ENCODE measurements around the gene CHD3. TPM values are rescaled to one million over a fixed set of nuclear protein-coding genes. Genes with fewer than 3 reads are reported as not detected.

The CHD3 gene
- total and polyA plus RNA-seq, 2 of the 13 experiments (the other 11 are each of a cell fraction or from before 2014, with no cell fraction given), result 2.7 to 3.7 TPM

DNA sequence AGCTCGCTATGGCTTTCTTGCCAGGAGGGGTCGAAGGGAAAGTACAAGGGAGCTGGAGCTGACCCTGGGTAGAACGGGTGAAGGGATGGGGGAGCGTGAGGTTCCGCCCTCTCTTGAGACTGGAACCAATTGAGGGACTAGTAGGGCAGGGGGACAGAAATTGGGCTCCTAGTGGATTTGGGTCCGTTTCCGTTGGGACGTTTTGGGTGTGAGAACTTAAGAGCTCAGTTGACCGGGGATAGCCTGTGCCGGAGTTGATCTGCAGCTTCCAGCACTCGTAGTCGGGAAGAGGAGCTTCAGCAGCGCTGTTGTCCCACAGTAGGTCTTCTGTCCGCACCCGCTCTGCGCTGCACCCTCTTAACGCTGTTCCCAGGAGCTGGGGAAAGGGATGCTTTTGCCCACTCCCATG lies 43.9 kb downstream of the CHD3 start (continued):
- TF ChIP-seq ZBTB3 (CRISPR knock-in tag; IDR thresholded peaks at IDR 0.05; ENCODE audit: borderline replicate concordance, low read depth) (no peak), ZNF572 (CRISPR knock-in tag; IDR thresholded peaks at IDR 0.05) (peak; percentile 33; the same call in 1 of the 2 replicates), REXO4 (CRISPR knock-in tag; IDR thresholded peaks at IDR 0.05; ENCODE audit: borderline replicate concordance) (no peak), ZNF629 (CRISPR knock-in tag; conservative IDR thresholded peaks at IDR 0.05) (no peak), ZNF749 (CRISPR knock-in tag; IDR thresholded peaks at IDR 0.05; ENCODE audit: borderline replicate concordance) (no peak), ISL2 (CRISPR knock-in tag; IDR thresholded peaks at IDR 0.05) (no peak), ZKSCAN1 (IDR thresholded peaks at IDR 0.05; ENCODE audit: low read length) (peak; percentile 92), ZNF746 (CRISPR knock-in tag; IDR thresholded peaks at IDR 0.05) (no peak), HOXA3 (CRISPR knock-in tag; IDR thresholded peaks at IDR 0.05) (no peak), TERF1 (CRISPR knock-in tag; IDR thresholded peaks at IDR 0.05) (no peak), ZNF75D (CRISPR knock-in tag; IDR thresholded peaks at IDR 0.05; ENCODE audit: borderline replicate concordance) (no peak), TGIF2 (CRISPR knock-in tag; IDR thresholded peaks at IDR 0.05) (no peak), KLF12 (CRISPR knock-in tag; IDR thresholded peaks at IDR 0.05; ENCODE audit: borderline replicate concordance) (no peak), IRF9 (CRISPR knock-in tag; IDR thresholded peaks at IDR 0.05; ENCODE audit: borderline replicate concordance) (no peak), PLRG1 (conservative IDR thresholded peaks at IDR 0.05) (no peak), NFIC (IDR thresholded peaks at IDR 0.05; ENCODE audit: low read length) (no peak), MTA3 (CRISPR knock-in tag; IDR thresholded peaks at IDR 0.05) (no peak), RAD51 (IDR thresholded peaks at IDR 0.05; ENCODE audit: borderline replicate concordance) (no peak), ZNF232 (CRISPR knock-in tag; IDR thresholded peaks at IDR 0.05; ENCODE audit: borderline replicate concordance) (no peak), ZFP91 (CRISPR knock-in tag; IDR thresholded peaks at IDR 0.05; ENCODE audit: borderline replicate concordance) (peak; percentile 25; the same call in 1 of the 2 replicates), TBX3 (IDR thresholded peaks at IDR 0.05; ENCODE audit: borderline replicate concordance) (no peak), ZNF850 (CRISPR knock-in tag; conservative IDR thresholded peaks at IDR 0.05) (no peak), ZNF775 (CRISPR knock-in tag; IDR thresholded peaks at IDR 0.05; ENCODE audit: borderline replicate concordance) (no peak), ZBTB14 (CRISPR knock-in tag; IDR thresholded peaks at IDR 0.05) (no peak), ZSCAN30 (CRISPR knock-in tag; IDR thresholded peaks at IDR 0.05) (no peak), NR2F6 (IDR thresholded peaks at IDR 0.05) (no peak), NR2F6 (CRISPR knock-in tag; IDR thresholded peaks at IDR 0.05) (no peak)
- TF ChIP-seq, protein P1, sequence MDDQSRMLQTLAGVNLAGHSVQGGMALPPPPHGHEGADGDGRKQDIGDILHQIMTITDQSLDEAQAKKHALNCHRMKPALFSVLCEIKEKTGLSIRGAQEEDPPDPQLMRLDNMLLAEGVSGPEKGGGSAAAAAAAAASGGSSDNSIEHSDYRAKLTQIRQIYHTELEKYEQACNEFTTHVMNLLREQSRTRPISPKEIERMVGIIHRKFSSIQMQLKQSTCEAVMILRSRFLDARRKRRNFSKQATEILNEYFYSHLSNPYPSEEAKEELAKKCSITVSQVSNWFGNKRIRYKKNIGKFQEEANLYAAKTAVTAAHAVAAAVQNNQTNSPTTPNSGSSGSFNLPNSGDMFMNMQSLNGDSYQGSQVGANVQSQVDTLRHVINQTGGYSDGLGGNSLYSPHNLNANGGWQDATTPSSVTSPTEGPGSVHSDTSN (CRISPR knock-in tag; IDR thresholded peaks at IDR 0.05; ENCODE audit: borderline replicate concordance), result no peak
